NK-92 treated with Interleukin-12 subunit alpha and Interleukin-12 subunit beta, amount 100 ng/mL, for 24 hours (cell line): ENCODE measurements around the gene GABRR3.
"Not testable (repeated sequence)": the region's sequence is repeated elsewhere in the genome, so short reads cannot be mapped to it uniquely, and the experiment has no call there.

ENCODE experiments used
- DNase-seq: peaks from one replicate; lab custom pipeline; 2025; lab: John Stamatoyannopoulos, UW

Gene GABRR3

DNA sequence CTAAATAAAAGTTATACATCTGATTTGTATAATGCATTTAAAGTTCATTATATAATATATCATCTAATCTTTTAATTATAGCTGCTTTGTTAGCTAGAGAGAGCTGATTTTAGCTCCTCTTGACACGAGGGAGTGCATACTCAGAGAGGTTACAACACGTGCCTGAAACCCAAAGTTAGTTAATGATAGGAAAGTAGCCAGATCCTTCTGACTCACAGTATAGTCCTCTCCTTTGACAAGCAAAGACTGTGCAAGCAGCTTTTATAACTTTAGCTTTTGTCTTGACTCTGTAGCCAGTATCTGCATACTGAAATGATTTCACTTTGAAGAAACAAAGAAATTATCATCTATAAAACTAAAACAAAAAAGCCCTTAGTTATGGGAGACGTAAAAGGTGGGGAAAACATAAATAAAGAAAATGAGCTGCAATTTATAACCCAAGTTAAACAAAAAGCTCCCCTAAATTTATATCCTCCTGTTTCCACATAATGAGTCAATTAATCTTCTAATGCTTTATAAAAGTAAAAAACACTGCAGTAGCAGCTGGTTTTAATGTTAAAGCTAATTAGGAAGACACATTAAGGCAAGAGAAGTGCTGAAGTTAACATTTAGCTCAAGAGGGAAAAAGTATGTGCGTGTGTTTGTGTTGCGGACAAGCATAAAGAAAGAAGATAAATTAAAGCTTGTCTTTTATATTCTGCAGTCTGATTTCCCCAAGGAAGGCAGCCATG lies 13.1 kb downstream of the GABRR3 start:
- no peak for DNase-seq

DNA sequence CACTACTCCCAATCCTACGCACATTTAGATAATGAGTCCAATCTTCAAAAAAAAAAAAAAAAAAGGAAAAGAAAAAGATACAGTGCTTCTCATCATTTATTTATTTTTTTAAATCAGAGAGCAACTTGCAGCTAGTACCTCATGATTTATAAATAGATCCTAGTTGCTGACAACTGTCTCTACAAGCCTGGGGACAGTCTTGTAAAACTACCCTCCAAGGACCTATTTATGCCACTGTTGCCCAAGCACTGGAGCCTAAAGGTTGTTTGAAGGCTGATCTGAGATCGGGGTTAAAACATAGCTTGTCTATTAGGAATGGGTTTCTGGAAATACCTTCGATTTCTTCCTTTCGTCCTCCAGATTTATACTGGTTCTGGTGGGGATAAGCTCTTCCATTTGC lies 14.7 kb downstream of the GABRR3 start:
- DNase-seq = no peak

DNA sequence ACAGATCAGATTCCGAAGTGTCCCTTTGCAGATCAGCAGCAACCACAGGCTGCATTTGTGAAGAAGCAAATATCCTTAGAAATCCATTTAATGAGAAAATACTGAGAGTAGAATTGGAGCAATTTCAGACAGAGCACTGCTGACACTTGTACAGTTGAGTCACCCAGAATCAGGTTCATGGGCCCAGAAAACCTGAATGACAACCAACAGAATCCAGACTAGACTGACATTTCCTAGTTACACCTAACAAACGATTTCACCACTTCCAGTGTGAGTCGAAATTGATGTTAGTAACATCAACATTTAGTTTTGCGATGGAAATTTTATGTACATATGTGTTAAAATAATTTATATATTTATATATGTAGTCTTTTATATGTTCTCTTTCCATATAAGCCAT lies 16.8 kb downstream of the GABRR3 start:
- DNase-seq = no peak

DNA sequence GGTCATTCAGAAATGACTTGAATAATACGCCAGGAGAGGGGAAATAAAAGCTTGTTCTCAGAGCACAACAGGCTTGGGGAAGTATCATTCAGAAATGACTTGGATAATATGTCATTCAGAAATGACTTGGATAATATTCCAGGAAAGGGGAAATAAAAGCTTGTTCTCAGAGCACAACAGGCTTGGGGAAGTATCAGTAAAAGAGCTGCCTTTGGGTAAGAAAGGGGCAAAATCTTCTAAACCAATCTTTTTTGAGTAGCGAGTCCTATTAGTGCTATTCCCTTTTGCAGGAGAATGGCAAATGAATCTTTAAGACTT lies 20.9 kb downstream of the GABRR3 start:
- DNase-seq = no peak

DNA sequence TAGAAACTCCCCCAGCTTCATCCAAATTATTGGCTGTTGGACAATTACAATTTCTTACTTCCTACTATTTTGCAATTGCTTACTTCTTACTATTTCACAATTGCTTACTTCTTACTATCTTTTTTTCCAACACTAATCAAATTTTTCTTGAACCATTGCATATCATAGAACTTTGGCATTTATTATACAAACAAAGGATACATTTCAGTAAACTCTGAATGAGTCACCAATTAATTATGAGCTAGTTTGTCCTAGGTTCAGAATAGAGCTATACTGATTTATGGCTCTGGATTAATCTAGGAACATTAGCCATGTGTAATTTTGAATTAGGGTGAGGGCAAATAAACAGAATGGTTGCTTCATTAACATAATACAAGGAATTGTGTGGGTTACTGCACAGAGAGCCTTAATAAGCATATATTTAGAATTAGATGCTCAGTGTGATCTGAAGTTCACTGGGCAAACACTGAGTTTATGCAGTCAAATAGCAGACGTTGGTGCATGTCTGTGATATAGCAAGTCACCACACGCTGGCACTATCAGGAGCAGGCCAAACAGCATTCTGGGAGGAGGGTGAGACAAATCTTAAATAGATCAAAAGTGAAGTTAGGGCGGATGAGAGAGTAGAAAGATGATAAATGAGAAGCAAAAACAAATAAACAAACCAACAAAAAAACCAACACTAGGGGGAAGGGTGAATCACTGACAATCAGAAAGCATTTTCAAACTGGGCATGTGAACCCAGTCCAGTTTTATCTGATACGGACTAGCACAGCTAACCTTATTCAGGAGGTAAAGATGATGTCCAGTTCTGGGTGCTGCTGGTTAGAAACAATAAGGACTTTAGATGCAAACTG lies 21.5 kb downstream of the GABRR3 start:
- no peak for DNase-seq

DNA sequence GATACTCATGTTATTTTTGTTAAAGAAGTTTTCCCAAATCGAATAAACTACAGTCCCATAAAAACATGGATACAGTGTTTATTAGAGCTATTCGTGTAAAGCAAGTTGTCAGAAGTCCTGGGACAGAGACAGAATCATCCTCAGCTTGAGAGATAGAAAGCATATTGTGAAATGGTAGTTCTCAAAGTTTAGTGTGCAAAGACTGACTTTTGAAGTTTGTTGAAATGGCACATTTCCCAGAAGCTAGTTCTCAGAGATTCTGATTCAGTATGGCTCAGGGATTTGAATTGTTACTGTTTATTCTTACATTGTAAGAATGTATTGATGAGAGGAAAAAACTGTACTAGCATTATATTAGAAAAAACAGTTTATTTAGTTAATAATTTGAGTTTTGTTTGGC lies 22.1 kb downstream of the GABRR3 start:
- no peak for DNase-seq

DNA sequence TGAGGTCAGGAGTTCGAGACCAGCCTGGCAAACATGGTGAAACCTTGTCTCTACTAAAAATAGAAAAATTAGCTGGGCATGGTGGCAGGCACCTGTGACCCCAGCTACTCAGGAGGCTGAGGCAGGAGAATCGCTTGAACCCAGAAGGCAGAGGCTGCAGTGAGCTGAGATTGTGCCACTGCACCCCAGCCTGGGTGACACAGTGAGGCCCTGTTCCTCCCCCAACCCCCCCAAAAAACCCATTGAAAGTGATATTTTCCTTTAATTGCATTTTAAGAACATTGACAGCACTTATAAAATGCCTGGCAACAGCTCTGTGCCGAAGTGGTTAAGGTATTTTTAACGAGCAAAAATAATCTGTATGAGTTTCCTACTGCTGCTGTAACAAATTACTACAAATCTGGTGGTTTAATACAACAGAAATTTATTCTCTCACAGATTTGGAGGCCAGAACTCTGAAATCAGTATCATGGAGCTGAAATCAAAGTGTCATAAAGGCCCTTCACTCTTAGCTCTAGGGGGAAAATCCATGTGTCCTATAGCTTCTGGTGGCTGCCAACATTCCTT lies 24.1 kb downstream of the GABRR3 start:
- DNase-seq = not testable (repeated sequence)

DNA sequence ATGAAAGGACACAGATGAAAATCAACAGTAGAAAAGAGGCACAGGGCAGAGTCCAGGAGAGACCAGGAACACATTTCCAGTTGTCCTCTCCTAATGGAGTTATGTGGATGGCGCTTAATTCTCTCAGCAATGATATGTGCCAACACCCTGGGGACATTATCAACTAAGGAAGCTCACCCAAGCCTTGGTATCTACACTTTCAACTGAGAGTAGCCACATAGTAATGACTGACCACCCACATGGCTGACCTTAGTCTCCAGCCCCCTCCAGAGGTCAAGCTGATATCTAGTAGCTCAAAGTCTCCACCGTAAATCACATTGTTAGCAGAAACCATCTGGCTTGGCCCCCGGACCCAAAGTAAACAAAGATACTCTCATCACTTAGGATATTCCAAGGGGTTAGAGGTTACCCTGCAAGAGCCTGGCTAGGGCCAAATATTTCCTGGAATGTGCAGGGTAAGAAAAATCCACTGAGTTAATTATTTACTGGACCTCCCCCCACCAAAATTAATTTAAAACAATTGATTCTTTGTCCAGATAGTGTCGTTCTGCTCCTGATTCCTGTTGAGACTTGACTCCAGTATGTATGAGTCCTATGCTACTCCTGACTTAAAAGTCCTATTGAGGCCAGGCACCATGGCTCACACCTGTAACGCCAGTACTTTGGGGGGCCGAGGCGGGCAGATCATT lies 24.8 kb downstream of the GABRR3 start:
- no peak for DNase-seq

DNA sequence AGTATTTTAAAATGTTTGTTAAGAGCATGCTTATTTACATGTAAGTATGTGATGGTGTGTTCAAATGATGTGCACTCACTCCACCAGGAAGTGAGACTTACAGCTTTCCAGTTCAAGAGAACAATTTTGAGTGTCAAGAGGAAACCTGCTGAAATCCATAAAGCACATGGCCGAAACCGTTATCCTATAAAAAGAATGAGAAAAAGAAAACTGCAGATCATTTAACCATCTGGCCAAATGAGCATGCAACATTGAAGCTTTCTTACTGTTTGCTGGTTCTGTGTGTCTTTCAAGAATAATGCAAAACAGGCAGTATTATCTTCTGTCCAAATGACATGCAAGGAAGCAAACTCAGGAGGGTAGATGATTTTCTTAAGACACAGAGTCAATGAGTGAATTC lies 26.3 kb downstream of the GABRR3 start:
- no peak for DNase-seq

DNA sequence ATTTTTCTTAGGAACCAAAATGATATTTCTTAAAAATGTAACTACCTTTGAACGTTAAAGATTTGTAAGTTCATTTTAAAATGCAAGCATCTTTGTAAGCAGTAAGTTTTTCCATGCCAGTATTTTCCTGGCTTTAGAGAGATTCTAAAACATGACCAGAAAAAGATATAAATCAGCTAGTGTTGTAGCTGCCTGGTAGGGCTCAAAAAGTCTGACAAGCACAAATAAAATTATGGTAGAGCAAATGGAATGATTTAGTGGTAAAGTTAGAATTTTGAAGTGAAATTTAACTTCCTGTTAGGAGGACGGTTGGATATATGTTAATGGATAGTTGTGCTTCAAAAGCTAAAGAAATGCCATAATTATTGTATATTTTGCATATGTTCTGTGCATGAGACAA lies 29.7 kb downstream of the GABRR3 start:
- no peak for DNase-seq

DNA sequence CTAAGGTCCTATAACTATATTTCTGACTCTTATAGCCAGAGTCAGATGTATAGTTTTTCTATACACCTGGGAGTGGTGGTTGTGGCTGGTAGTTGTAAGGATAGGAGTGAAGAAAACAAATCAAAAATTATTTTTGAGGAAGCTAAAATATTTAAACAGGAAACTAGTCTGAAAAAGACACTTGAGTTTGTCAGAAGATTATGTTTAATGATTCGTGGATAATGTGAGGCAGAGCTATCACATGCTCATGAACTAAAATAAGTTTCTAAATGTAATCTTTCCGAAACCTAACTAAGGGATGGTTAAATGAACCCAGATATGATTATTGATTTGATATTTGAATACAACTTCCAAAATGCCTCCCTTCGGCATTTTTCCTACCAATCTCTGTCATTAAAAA lies 30.4 kb downstream of the GABRR3 start:
- no peak for DNase-seq

DNA sequence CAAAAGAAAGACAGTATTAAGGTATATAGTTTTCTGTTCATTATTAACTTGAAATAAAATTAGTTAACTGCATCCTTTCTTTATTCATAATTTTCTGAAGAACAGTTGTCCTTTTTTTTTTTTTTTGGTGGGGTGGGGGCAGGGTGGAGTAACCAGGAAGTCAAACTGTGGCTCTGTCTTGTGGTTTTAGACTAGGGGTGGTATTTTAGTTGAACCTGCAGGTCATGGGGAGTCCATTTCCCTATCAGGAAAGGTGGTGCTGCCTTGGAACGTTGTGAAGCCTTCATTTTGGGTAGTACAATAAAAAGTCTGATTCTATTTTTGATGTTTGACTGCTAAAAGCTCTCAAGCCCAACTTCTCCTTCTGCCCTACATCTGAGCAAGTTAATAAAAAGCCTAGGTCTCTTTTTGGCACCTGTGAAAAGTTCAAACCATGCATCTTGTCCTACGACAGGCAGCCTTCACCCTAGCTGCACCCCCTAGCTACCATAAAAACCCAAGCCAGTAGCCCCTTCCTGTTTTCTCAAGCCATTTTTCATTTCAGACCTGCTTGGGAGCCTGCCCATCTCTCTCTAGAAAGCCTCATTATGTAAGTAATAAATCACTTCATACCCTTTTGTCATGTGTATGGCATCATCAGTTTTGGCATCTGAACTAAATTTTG lies 31.7 kb downstream of the GABRR3 start:
- no peak for DNase-seq

DNA sequence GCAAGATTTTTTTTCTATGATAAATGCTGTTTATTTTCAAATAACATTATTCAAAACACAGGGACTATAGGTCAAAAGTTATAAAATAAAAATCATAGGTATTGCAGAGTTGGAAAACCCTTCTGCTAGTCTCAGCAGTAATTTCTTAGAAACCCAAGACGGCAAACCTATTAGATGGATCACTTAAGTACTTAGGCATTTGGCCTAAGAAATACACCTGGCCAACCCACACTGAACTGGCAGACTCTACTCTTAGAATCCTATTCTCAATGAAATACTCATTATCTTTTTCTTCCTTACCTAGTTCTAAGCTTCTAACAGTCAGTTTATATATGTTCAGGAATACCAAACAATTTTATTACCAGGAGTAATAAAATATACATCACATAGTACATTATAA lies 32.4 kb downstream of the GABRR3 start:
- no peak for DNase-seq

DNA sequence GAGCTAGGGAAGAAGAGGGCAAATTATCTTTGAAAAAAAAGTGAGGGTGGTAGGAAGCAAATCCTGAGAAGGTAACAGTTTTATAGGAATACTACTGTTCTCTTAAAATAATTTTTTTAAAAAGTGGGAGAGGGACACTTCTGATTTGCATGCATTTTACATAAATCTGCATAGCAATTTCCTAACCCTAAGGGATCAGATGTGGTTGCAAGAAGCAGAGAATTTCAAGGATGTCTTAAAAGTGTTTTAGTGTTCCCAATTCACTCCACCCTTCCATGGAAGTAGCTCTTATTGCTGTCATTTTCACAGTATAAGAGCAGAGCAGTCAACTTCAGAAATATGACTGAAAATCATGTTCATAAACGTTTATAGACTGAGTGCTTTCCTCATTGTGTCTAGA lies 35.1 kb downstream of the GABRR3 start:
- DNase-seq = no peak

DNA sequence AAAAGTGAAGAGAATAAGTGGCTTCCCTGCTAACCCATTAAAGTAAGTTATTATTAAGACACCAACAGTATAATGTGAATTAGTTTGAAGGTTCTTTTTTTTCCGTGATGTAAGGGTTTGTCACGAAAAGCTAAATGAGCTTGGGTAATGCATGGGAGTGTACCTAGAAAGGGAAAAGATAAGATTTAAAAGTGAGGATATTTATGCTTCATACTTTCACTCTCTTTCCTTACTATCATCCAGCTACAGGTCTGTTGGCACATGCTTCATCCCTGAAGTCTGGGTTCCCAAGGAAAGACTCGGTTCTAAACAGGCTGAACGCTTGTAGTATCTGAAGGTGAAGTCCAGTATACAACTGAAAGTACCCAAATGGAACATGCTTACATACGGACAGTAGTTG lies 36.0 kb downstream of the GABRR3 start:
- no peak for DNase-seq

DNA sequence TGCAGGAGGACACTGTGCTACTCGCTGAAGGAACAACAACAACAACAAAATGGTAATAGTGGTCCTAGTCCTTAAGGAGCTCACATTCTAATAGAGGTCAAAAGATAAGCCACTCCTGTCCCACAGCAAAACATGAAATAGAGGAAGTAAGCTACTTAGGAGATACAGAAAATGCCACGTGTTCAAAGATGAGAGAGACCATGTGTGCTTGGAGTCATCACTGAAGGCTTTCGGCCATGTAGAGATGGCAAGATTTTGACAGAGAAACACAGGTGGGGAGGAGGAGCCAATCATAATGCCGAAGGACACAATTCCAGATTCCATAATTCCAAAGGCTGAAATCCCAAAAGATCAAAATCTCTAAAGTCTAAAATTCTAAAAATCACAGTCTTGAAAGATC lies 38.1 kb downstream of the GABRR3 start:
- no peak for DNase-seq

DNA sequence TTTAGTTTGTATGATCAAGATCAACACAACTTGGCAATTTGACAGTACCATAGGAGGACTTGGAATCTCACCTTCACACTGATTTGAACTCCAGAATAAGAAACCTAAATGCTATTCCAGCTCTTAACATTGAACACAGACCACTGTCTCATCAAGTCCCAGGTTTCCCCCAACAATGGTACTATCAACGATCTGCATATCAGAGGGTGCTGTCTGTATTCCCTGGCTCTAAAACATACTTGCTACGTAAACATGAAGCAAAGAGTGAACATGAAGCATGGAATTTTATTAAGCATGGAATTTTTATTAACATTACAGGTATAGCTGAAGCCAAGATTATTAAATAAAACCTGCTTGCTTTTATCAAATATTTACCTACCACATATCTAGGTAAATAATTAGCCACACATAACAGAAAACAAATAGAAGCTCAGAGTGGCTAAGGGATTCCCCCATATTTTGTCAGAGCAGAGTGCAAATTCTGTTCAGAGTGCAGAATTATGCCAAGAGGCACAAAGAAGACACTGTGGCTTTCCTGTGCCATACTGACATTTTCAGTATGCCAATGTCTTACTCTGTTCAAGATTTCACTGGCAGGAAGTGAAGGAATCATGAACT lies 40.7 kb downstream of the GABRR3 start:
- no peak for DNase-seq

DNA sequence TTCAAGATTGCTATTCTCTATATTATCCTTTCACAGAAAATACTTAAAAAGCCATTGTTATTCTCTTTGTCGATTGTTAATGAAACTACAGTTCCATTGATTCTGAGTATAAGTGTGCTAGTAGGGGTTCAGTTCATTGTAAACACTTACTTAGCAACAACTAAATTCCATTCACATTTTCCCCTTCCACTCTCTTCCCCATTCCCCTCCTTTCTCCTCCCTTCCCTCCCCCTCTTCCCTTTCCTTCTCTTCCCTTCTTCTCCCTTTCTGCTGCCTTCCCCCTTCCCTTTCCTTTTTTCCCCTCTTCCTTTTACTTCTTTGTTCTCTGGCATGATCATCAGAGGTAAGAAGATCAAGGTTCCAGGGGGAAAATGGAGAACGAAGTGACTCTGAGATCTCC lies 41.6 kb downstream of the GABRR3 start:
- DNase-seq = no peak

DNA sequence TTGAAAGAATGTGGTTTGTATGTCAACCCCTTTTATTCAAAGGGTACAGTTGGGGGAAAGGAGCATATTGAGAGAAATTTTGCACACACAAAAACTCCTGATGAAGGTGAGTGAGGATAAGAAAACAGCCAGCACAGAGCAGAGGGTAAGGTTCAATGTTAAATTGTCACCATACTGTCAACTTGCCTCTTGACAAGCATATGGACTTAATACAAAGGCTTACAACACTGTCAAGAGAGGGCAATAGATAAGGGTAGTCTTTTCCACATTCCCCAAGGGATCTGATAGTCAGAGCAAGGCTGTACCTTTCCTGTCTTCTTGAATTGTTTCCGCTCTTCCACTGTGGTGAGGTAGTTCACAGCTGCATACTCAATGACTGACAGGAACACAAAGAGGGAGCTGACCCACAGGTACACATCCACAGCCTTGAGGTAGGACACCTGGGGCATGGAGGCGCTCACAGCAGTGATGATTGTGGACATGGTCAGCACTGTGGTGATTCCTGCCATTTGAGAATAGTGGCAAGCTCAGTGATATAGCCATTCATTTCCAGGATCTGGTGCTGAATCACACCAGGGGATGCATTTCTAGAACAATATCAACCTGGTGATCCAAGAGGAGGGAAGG lies 42.5 kb downstream of the GABRR3 start:
- no peak for DNase-seq

DNA sequence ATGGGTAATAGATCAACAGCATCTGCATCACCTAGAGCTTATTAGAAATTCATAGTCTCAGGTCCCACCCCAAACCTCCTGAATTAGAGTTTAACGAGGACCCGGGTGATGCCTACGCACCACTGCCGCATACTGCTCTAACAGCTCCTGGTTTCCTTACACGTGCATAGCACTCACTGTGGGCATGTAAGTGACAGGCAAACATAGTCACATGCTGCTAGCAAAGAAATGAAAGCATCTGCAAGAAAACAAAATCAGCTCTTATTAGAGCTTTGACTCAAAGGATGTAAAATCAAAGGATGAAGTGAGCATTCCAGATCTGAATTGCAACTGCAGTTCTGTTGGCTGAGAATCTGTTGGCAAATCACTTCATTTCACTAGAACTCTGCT lies 43.8 kb downstream of the GABRR3 start:
- DNase-seq = no peak

DNA sequence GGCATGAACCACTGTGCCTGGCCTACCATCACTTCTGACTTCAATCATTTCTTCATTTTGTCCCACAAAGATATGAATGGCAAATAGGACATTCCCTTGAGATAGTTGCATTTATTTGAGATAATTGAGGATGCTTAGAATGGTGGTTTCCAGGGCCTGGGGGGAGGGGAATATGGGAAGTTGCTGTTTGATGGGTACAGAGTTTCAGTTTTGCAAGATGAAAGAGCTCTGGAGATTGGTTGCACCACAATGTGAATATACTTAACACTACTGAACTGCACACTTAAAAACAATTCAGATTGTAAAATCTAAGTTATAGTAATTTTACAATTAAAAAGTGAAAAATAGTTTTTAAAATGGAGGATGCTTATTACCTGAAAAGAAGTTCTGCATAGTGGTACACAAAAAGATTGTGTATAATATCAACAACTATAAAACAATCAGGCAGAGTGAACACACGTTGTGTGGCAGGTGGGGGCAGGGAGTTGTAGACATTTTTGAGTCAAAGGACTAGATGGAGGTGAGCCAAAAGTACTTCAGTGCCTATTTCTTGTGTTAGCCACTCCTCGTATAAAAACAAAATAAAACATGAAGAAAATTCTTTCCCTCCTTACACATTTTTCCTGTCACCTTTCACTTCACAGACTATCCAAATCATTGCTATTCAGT lies 44.4 kb downstream of the GABRR3 start:
- no peak for DNase-seq
